ENCODE data around the gene CHFR. TPM values are rescaled to one million over a fixed set of nuclear protein-coding genes. Genes with fewer than 3 reads are reported as not detected.

Gene CHFR
- total and polyA plus RNA-seq, 7 donors, result 18.0 to 52.3 (median 23.5) TPM

DNA sequence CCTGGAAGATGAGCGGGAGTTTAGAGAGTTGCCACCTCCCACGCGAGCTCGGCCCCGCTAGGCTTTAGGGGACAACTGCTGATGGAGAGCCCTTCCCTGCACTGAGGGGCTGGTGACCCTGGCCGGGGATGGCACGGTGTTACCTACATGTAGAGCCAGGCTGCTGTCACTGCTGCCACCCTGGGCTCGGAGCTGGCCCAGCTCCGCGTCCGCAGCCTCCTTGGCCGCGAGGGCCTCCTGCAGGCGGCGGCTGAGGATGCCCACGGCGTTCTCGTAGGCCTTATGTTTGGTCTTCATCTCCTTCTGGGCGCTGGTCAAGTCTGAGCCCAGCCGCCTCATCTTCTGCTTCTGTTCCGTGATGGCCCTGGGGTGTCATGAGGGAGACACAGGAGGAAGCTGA is 101.2 kb downstream of the CHFR start:
- WGBS, 2 donors, result 93 to 97% methylated on average over 21 of the region's 21 CpGs
- H3K27me3 ChIP-seq, result no peaks in the 10 kb centered on the region
- no peak overlapping the region for H3K27ac ChIP-seq
- no peaks in the 10 kb centered on the region for H3K4me1 ChIP-seq
- H3K36me3 ChIP-seq, result peaks cover 24 to 87% (median 60%) of the 10 kb centered on the region in 4 donors
- H3K9me3 ChIP-seq, result no peaks in the 10 kb centered on the region
- intact Hi-C loops (cut with DNase I), result no loop called here
- TF ChIP-seq POLR2AphosphoS5 (IDR thresholded peaks at IDR 0.05) (no peak), POLR2A (IDR thresholded peaks at IDR 0.05) (no peak), EP300 (IDR thresholded peaks at IDR 0.05) (no peak)
- TF ChIP-seq, protein P1, sequence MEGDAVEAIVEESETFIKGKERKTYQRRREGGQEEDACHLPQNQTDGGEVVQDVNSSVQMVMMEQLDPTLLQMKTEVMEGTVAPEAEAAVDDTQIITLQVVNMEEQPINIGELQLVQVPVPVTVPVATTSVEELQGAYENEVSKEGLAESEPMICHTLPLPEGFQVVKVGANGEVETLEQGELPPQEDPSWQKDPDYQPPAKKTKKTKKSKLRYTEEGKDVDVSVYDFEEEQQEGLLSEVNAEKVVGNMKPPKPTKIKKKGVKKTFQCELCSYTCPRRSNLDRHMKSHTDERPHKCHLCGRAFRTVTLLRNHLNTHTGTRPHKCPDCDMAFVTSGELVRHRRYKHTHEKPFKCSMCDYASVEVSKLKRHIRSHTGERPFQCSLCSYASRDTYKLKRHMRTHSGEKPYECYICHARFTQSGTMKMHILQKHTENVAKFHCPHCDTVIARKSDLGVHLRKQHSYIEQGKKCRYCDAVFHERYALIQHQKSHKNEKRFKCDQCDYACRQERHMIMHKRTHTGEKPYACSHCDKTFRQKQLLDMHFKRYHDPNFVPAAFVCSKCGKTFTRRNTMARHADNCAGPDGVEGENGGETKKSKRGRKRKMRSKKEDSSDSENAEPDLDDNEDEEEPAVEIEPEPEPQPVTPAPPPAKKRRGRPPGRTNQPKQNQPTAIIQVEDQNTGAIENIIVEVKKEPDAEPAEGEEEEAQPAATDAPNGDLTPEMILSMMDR (IDR thresholded peaks at IDR 0.05), result no peak
- H3K4me3 ChIP-seq, result no peak overlapping the region
- DNase-seq, result no peak

DNA sequence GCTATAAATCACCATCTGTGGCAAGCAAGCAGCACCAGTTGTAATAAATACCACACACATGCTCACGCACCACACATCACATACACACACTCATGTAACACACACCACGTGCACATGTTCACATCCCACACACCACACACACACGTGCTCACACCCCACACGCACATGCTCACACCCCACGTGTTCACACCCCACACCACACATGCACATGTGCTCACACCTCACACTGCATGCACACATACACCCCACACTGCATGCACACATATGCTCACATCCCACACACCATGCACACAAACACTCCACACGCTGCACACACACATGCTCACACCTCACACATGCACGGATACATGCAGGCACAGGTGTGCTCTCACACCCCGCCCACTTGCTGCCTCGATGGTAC is 102.8 kb downstream of the CHFR start:
- DNase-seq, result no peak
- Histone ChIP-seq H3K4me3 (no peak overlapping the region), H3K27me3 (no peaks in the 10 kb centered on the region), H3K27ac (no peak overlapping the region), H3K4me1 (no peaks in the 10 kb centered on the region), H3K36me3 (peaks cover 23 to 93% (median 72%) of the 10 kb centered on the region in 4 donors), H3K9me3 (no peaks in the 10 kb centered on the region)
- TF ChIP-seq EP300 (IDR thresholded peaks at IDR 0.05) (no peak), POLR2A (IDR thresholded peaks at IDR 0.05) (no peak), POLR2AphosphoS5 (IDR thresholded peaks at IDR 0.05) (no peak)
- TF ChIP-seq, protein P1 (IDR thresholded peaks at IDR 0.05), result no peak
- WGBS, 2 donors, result 81 to 88% methylated on average over 9 of the region's 9 CpGs
- intact Hi-C loops (cut with DNase I), result no loop called here

DNA sequence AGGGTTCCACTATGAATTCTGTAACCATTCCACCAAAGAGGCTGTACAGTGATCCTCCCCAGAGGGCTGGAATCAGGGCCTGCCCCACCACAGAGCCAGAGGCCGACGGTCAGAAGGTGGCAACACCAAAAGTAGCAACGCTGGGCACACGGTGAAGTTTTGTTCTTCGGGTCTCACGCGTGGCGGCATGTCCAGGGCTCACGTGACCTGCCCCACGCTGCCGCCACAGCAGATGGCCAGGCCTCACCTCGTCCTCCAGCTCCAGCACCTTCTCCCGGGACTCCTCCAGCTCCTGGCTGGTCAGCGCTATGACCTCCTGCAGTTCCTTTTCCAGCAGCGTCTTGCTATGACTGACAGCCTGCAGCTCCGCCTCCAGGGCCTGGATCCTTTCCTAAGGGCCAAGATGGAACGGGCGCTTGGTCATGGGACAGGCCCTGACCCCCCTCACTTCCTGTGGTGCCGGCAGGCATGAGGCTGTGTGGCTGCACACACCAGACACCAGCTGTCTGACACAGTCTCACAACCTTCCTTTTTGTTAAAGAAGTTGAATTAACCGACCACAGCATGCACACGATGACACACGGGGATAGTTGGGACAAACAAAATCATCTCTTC is 103.4 kb downstream of the CHFR start:
- WGBS, 2 donors, result 89 to 90% methylated on average over 22 of the region's 22 CpGs
- DNase-seq, result no peak
- Histone ChIP-seq H3K4me1 (no peaks in the 10 kb centered on the region), H3K27ac (no peak overlapping the region), H3K27me3 (no peaks in the 10 kb centered on the region), H3K4me3 (no peak overlapping the region), H3K36me3 (peaks cover 17 to 93% (median 71%) of the 10 kb centered on the region in 4 donors), H3K9me3 (no peaks in the 10 kb centered on the region)
- no peak for TF ChIP-seq POLR2A (IDR thresholded peaks at IDR 0.05)
- no peak for TF ChIP-seq EP300 (IDR thresholded peaks at IDR 0.05)
- TF ChIP-seq, protein P1 (IDR thresholded peaks at IDR 0.05), result no peak
- TF ChIP-seq POLR2AphosphoS5 (IDR thresholded peaks at IDR 0.05), result no peak
- intact Hi-C loops (cut with DNase I), result no loop called here

Other genes starting within 250 kb of the CHFR start
- gene POLE, start 200.3 kb downstream of the CHFR start, total RNA-seq, result 10 to 100 TPM; 12.5 to 37.4 (median 34.0) TPM
- 10 to 100 TPM; 11.1 to 33.5 (median 15.6) TPM for gene POLE, start 200.3 kb downstream of the CHFR start, polyA plus RNA-seq
- gene PXMP2, start 200.0 kb downstream of the CHFR start, total RNA-seq, result 10 to 100 TPM; 19.4 to 46.4 (median 42.8) TPM
- 100 to 1,000 TPM in 1 of 3 donors, 10 to 100 TPM in 2; 41.6 to 127 (median 85.9) TPM for gene PXMP2, start 200.0 kb downstream of the CHFR start, polyA plus RNA-seq
- gene PGAM5, start 176.8 kb downstream of the CHFR start, total RNA-seq, result 10 to 100 TPM; 19.7 to 24.6 (median 23.7) TPM
- 10 to 100 TPM in 2 of 3 donors, 1 to 10 TPM in 1; 9.6 to 37.1 (median 19.9) TPM for gene PGAM5, start 176.8 kb downstream of the CHFR start, polyA plus RNA-seq
- 10 to 100 TPM; 32.9 to 58.4 (median 38.3) TPM for gene ANKLE2, start 125.8 kb downstream of the CHFR start, total RNA-seq
- 10 to 100 TPM in 1 of 3 donors, 1 to 10 TPM in 2; 7.2 to 35.9 (median 8.4) TPM for gene ANKLE2, start 125.8 kb downstream of the CHFR start, polyA plus RNA-seq
- 10 to 100 TPM; 45.7 to 78.4 (median 56.2) TPM for gene GOLGA3, start 58.7 kb downstream of the CHFR start, total RNA-seq
- gene GOLGA3, start 58.7 kb downstream of the CHFR start, polyA plus RNA-seq, result 10 to 100 TPM in 2 of 3 donors, 1 to 10 TPM in 1; 9.6 to 38.0 (median 17.6) TPM
- 10 to 100 TPM in 1 of 4 donors, 1 to 10 TPM in 3; 6.2 to 15.5 (median 8.3) TPM for gene ZNF605, start 68.7 kb upstream of the CHFR start, total RNA-seq
- 1 to 10 TPM in 2 of 3 donors, under 1 TPM in 1; 0.92 to 4.5 (median 1.2) TPM for gene ZNF605, start 68.7 kb upstream of the CHFR start, polyA plus RNA-seq
- 10 to 100 TPM in 1 of 4 donors, 1 to 10 TPM in 3; 7.9 to 10.8 (median 9.2) TPM for gene ZNF26, start 98.8 kb upstream of the CHFR start, total RNA-seq
- 1 to 10 TPM in 2 of 3 donors, under 1 TPM in 1; 0.69 to 5.5 (median 1.8) TPM for gene ZNF26, start 98.8 kb upstream of the CHFR start, polyA plus RNA-seq
- 10 to 100 TPM; 28.8 to 32.7 (median 31.4) TPM for gene ZNF84, start 149.9 kb upstream of the CHFR start, total RNA-seq
- gene ZNF84, start 149.9 kb upstream of the CHFR start, polyA plus RNA-seq, result 1 to 10 TPM in 2 of 3 donors, under 1 TPM in 1; 0.92 to 7.2 (median 2.4) TPM
- 10 to 100 TPM; 12.4 to 18.8 (median 15.4) TPM for gene ZNF140, start 193.3 kb upstream of the CHFR start, total RNA-seq
- 10 to 100 TPM in 2 of 3 donors, 1 to 10 TPM in 1; 7.8 to 14.8 (median 12.9) TPM for gene ZNF140, start 193.3 kb upstream of the CHFR start, polyA plus RNA-seq
- 1 to 10 TPM; 3.1 to 6.1 (median 4.4) TPM for gene ZNF891, start 242.7 kb upstream of the CHFR start, total RNA-seq
- under 1 TPM; under 0.01 to 0.98 (median 0.23) TPM for gene ZNF891, start 242.7 kb upstream of the CHFR start, polyA plus RNA-seq
- 10 to 100 TPM; 10.5 to 22.8 (median 13.1) TPM for gene ZNF10, start 243.0 kb upstream of the CHFR start, total RNA-seq
- gene ZNF10, start 243.0 kb upstream of the CHFR start, polyA plus RNA-seq, result 1 to 10 TPM in 2 of 3 donors, under 1 TPM in 1; 0.46 to 3.0 (median 1.2) TPM